IMR-90 (cell line): ENCODE data around the gene CEP128. TPM values are rescaled to one million over a fixed set of nuclear protein-coding genes. Genes with fewer than 3 reads are reported as not detected.

Experiments
- ATAC-seq: fragments of 200-7000 bp; cut with Tn5 transposase; 2 replicates; pipeline ENCODE4 v1.9.1; 2020; ENCODE audit warnings: low read depth, mild to moderate bottlenecking, moderate library complexity
- BruUV-seq: library from RNA; stranded (reverse); fragments of 400-500 nt; replicated peaks from 2 replicates; lab custom pipeline; 2021; lab: Mats Ljungman, UMichigan
- CTCF ChIA-PET: fragments of 300-600 bp; formaldehyde crosslinking; extraction: SDS; loops from one replicate; lab custom pipeline; 2021; ENCODE audit warnings: antibody characterized with exemption; lab: Yijun Ruan, JAX
- POLR2A ChIA-PET: fragments of 300-600 bp; sonication (Branson Sonifier 250); formaldehyde crosslinking; loops from one replicate; lab custom pipeline; 2022; ENCODE audit warnings: antibody characterized with exemption; ENCODE audit not compliant: unreplicated experiment; lab: Charles Lee
- DNase-seq: peaks from one replicate; pipeline ENCODE4 v3.0.0; 2013
- H2AFZ ChIP-seq: replicated peaks from 2 replicates; pipeline ENCODE3; 2013; ENCODE audit warnings: low read length, mild to moderate bottlenecking; ENCODE audit not compliant: poor library complexity
- H2AK5ac ChIP-seq: 2 replicates; pipeline ENCODE4 v1.6.1; 2013; ENCODE audit warnings: low read depth, low read length, inconsistent platforms
- H2AK9ac ChIP-seq: replicated peaks from 2 replicates; pipeline ENCODE3; 2013; ENCODE audit warnings: mild to moderate bottlenecking, low read depth, low read length, moderate library complexity; ENCODE audit not compliant: poor library complexity
- H2BK120ac ChIP-seq: 2 replicates; pipeline ENCODE4 v1.6.1; 2013; ENCODE audit warnings: low read depth, low read length, inconsistent platforms
- H2BK15ac ChIP-seq: 3 replicates; pipeline ENCODE4 v1.6.1; 2013; ENCODE audit warnings: low read depth, low read length, inconsistent platforms
- H2BK20ac ChIP-seq: 2 replicates; pipeline ENCODE4 v1.6.1; 2013; ENCODE audit warnings: low read depth, mild to moderate bottlenecking, inconsistent platforms, low read length, moderate library complexity
- H2BK5ac ChIP-seq: 2 replicates; pipeline ENCODE4 v1.6.1; 2013; ENCODE audit warnings: mild to moderate bottlenecking, low read depth, low read length, inconsistent platforms; ENCODE audit not compliant: poor library complexity, severe bottlenecking
- H3K14ac ChIP-seq: replicated peaks from 2 replicates; pipeline ENCODE4 v1.6.1; 2013; ENCODE audit warnings: low read depth, low read length, inconsistent platforms
- H3K18ac ChIP-seq: 2 replicates; pipeline ENCODE4 v1.6.1; 2013; ENCODE audit warnings: low read depth, low read length, control low read depth
- H3K23ac ChIP-seq: 2 replicates; pipeline ENCODE4 v1.6.1; 2013; ENCODE audit warnings: low read depth, low read length, inconsistent platforms
- H3K27ac ChIP-seq: 2 replicates; pipeline ENCODE4 v1.5.1; 2013; ENCODE audit warnings: mild to moderate bottlenecking, control low read depth, low read length; ENCODE audit not compliant: insufficient read depth
- H3K27me3 ChIP-seq: 2 replicates; pipeline ENCODE4 v1.6.1; 2013; ENCODE audit warnings: low read length; ENCODE audit not compliant: control insufficient read depth, insufficient read depth
- H3K36me3 ChIP-seq: 2 replicates; pipeline ENCODE4 v1.6.1; 2013; ENCODE audit warnings: low read length, mixed read lengths; ENCODE audit not compliant: control insufficient read depth, insufficient read depth
- H3K4ac ChIP-seq: 2 replicates; pipeline ENCODE4 v1.6.1; 2013; ENCODE audit warnings: low read depth, low read length, inconsistent platforms
- H3K4me1 ChIP-seq: 2 replicates; pipeline ENCODE4 v1.6.1; 2013; ENCODE audit warnings: low read length, mixed read lengths; ENCODE audit not compliant: control insufficient read depth, insufficient read depth
- H3K4me2 ChIP-seq: 2 replicates; pipeline ENCODE4 v1.6.1; 2013; ENCODE audit warnings: low read depth, mild to moderate bottlenecking, control low read depth, low read length, moderate library complexity
- H3K4me3 ChIP-seq: 2 replicates; pipeline ENCODE4 v1.5.1; 2013; ENCODE audit warnings: low read depth, mild to moderate bottlenecking, control low read depth, low read length, moderate library complexity; ENCODE audit not compliant: insufficient read depth
- H3K56ac ChIP-seq: 2 replicates; pipeline ENCODE4 v1.6.1; 2013; ENCODE audit warnings: low read length, inconsistent platforms; ENCODE audit not compliant: insufficient read depth; ENCODE audit errors: extremely low read depth
- H3K79me1 ChIP-seq, 2 experiments: 2 replicates each; pipeline ENCODE4 v1.6.1; 2013; ENCODE audit warnings: low read length in 2 of 2, inconsistent platforms in 1 of 2, low read depth in 1 of 2
- H3K9ac ChIP-seq: 2 replicates; pipeline ENCODE4 v1.6.1; 2013; ENCODE audit warnings: low read depth, low read length, control low read depth
- H3K9me1 ChIP-seq: 2 replicates; pipeline ENCODE4 v1.6.1; 2013; ENCODE audit warnings: low read length, inconsistent platforms; ENCODE audit not compliant: insufficient read depth
- H3K9me3 ChIP-seq: 2 replicates; pipeline ENCODE4 v1.6.1; 2013; ENCODE audit warnings: low read length; ENCODE audit not compliant: control insufficient read depth, insufficient read depth
- H4K20me1 ChIP-seq: 2 replicates; pipeline ENCODE4 v1.6.1; 2013; ENCODE audit warnings: low read length, inconsistent platforms; ENCODE audit not compliant: insufficient read depth
- H4K5ac ChIP-seq: 2 replicates; pipeline ENCODE4 v1.6.1; 2013; ENCODE audit warnings: mild to moderate bottlenecking, low read depth, low read length, control low read depth
- H4K8ac ChIP-seq, 2 experiments: 2 replicates each; pipeline ENCODE4 v1.6.1; 2013; ENCODE audit warnings: low read depth in 2 of 2, low read length in 2 of 2, control low read depth in 1 of 2, inconsistent platforms in 1 of 2
- H4K91ac ChIP-seq: 2 replicates; pipeline ENCODE4 v1.6.1; 2013; ENCODE audit warnings: low read depth, low read length, inconsistent platforms; ENCODE audit not compliant: insufficient read depth
- BHLHE40 ChIP-seq: fragments of 150-350 bp; IDR thresholded peaks from 2 replicates; pipeline ENCODE4 v1.6.1; 2016; ENCODE audit warnings: mild to moderate bottlenecking, low read depth, low read length
- CHD1 ChIP-seq: IDR thresholded peaks from 2 replicates; pipeline ENCODE4 v1.6.1; 2012; ENCODE audit warnings: low read depth, low read length, improper control_type of control experiment
- FOS ChIP-seq: fragments of 150-350 bp; IDR thresholded peaks from 2 replicates; pipeline ENCODE4 v1.6.1; 2016; ENCODE audit warnings: low read depth, low read length
- SMC3 ChIP-seq: fragments of 150-350 bp; IDR thresholded peaks from 2 replicates; pipeline ENCODE4 v1.6.1; 2016; ENCODE audit warnings: low read depth, mild to moderate bottlenecking, antibody characterized with exemption, low read length, moderate library complexity
- WGBS, 2 experiments: methylation state at CpG; one replicate each; pipeline versions ENCODE4 v1.1.5 to v1.1.7; 2013; ENCODE audit warnings: missing lambda C conversion rate in 2 of 2; ENCODE audit not compliant: insufficient read length in 1 of 2; ENCODE audit errors: extremely low coverage in 2 of 2; 5-methylcytosine and 5-hydroxymethylcytosine counted together
- dilution Hi-C: fragments of 300-500 bp; cut with HindIII; formaldehyde crosslinking; loops from one replicate; pipeline ENCODE4 v1.14.3; 2018; ENCODE audit warnings: low sequenced_read_pairs; ENCODE audit not compliant: unreplicated experiment
- in situ Hi-C: fragments of 300-500 bp; cut with MboI; formaldehyde crosslinking; loops from 3 replicates; pipeline ENCODE4 v1.14.3; 2019; ENCODE audit warnings: low sequenced_read_pairs, inconsistent platforms, mixed read lengths
- intact Hi-C: fragments of 100-400 bp; cut with micrococcal nuclease; formaldehyde crosslinking; loops from 2 replicates; pipeline ENCODE4 v1.10.0; 2022
- polyA plus RNA-seq, 3 experiments: library from polyadenylated mRNA; depleted of rRNA; stranded (reverse); fragments of >200 nt; gene quantifications; 2 replicates each; pipeline ENCODE4 v1.2.3, GENCODE V29; 2012; ENCODE audit warnings: low replicate concordance in 1 of 3
- total RNA-seq: library from RNA; depleted of rRNA; stranded (reverse); fragments of >200 nt; gene quantifications from 2 replicates; pipeline ENCODE4 v1.2.3, GENCODE V29; 2012
- TF ChIP-seq, protein P1 (sequence below): fragments of 150-350 bp; IDR thresholded peaks from 2 replicates; pipeline ENCODE4 v1.6.1; 2017; ENCODE audit warnings: mild to moderate bottlenecking, antibody characterized with exemption, low read length, low read depth

Gene CEP128
- total and polyA plus RNA-seq, 2 of the 4 experiments (the other 2 are of a cell fraction): 1.9 to 5.7 TPM

DNA sequence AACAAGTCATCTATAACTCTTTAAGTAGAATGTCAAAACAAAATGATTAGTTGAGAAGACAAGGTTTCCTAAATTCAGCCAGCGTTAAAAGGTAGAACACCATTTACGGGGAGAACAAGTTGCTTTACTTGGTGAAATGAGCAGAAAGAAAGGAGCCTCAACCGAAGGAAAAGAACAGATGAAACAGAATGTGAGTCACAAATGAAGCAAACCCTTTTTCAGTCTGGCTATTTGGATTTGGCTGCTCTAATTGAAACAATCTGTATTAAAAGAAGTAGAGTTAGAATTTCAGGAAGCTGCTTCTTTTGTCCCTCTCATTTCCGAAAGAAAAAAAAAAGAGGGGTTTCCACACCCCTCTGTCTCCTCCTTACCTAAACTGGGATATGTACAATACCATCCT, 34.6 kb downstream of the CEP128 start:
- H3K27ac ChIP-seq: no peak overlapping the region
- WGBS, 2 experiments: no CpG with 5 or more reads among the region's 4 CpGs
- H3K4me2 ChIP-seq: no peak overlapping the region
- DNase-seq: peak; percentile 34
- H3K79me1 ChIP-seq: no peaks in the 10 kb centered on the region
- no peak overlapping the region for H2AK9ac ChIP-seq
- no peaks in the 10 kb centered on the region for H3K9me1 ChIP-seq
- H2BK20ac ChIP-seq: no peak overlapping the region
- dilution Hi-C loops (no loop called here), intact Hi-C loops (no loop called here), in situ Hi-C loops (no loop called here)
- H4K5ac ChIP-seq: no peak overlapping the region
- H3K9ac ChIP-seq: no peak overlapping the region
- no peak overlapping the region for H3K4me3 ChIP-seq
- H2AFZ ChIP-seq: no peak overlapping the region
- H4K8ac ChIP-seq: no peak overlapping the region
- H4K20me1 ChIP-seq: no peaks in the 10 kb centered on the region
- no peak for ATAC-seq
- H2BK5ac ChIP-seq: no peak overlapping the region
- no peak overlapping the region for H2BK120ac ChIP-seq
- H3K14ac ChIP-seq: no peak overlapping the region
- no peak overlapping the region for H3K4ac ChIP-seq
- no peaks in the 10 kb centered on the region for H3K9me3 ChIP-seq
- H3K27me3 ChIP-seq: no peaks in the 10 kb centered on the region
- H3K4me1 ChIP-seq: peaks cover 2% of the 10 kb centered on the region; the same call in 1 of the 2 replicates
- H2AK5ac ChIP-seq: no peak overlapping the region
- H2BK15ac ChIP-seq: no peak overlapping the region
- no peak overlapping the region for H3K18ac ChIP-seq
- H3K23ac ChIP-seq: no peak overlapping the region
- ChIA-PET CTCF (no interaction called here), POLR2A (no interaction called here)
- BruUV-seq: no TSS peak
- TF ChIP-seq SMC3 (no peak), FOS (no peak), BHLHE40 (no peak), CHD1 (no peak)
- TF ChIP-seq, protein P1, sequence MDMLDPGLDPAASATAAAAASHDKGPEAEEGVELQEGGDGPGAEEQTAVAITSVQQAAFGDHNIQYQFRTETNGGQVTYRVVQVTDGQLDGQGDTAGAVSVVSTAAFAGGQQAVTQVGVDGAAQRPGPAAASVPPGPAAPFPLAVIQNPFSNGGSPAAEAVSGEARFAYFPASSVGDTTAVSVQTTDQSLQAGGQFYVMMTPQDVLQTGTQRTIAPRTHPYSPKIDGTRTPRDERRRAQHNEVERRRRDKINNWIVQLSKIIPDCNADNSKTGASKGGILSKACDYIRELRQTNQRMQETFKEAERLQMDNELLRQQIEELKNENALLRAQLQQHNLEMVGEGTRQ: no peak
- H3K36me3 ChIP-seq: no peaks in the 10 kb centered on the region
- H3K56ac ChIP-seq: no peak overlapping the region
- H4K91ac ChIP-seq: no peak overlapping the region
